ENCODE results near the gene FRA10AC1. TPM values are rescaled to one million over a fixed set of nuclear protein-coding genes. Genes with fewer than 3 reads are reported as not detected.

The FRA10AC1 gene
- total and polyA plus RNA-seq, 8 donors: 1.2 to 42.0 (median 7.7) TPM

DNA sequence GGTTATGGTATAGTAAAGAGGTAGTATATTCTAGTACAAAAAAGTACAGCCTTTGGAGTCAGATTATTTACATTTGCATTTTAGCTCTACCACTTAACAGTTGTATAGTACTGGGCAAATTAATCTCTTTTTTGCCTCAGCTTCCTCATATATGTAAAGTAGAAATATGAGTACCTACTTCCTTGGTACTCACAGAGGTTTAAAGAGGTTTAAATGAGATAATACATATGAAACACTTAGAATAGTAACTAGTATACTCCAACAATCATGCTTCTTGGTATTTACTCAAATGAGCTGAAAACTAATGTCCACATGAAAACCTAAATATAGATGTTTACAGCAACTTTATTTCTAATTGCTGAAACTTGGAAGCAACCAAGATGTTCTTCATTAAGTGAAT is 14.7 kb downstream of the FRA10AC1 start:
- intact Hi-C loops (cut with DNase I; ENCODE audit: low total_unique reads): no loop called here
- Histone ChIP-seq H3K27ac (no peak overlapping the region), H3K4me1 (no peaks in the 10 kb centered on the region), H3K9me3 (no peaks in the 10 kb centered on the region), H3K27me3 (no peaks in the 10 kb centered on the region), H3K36me3 (peaks cover 4 to 67% (median 66%) of the 10 kb centered on the region in 4 donors), H3K4me3 (no peak overlapping the region)
- DNase-seq: no peak
- no peak for TF ChIP-seq POLR2A (IDR thresholded peaks at IDR 0.05)
- TF ChIP-seq CTCF (IDR thresholded peaks at IDR 0.05): no peak
- TF ChIP-seq POLR2AphosphoS5 (IDR thresholded peaks at IDR 0.05): no peak
- TF ChIP-seq EP300 (IDR thresholded peaks at IDR 0.05): no peak

DNA sequence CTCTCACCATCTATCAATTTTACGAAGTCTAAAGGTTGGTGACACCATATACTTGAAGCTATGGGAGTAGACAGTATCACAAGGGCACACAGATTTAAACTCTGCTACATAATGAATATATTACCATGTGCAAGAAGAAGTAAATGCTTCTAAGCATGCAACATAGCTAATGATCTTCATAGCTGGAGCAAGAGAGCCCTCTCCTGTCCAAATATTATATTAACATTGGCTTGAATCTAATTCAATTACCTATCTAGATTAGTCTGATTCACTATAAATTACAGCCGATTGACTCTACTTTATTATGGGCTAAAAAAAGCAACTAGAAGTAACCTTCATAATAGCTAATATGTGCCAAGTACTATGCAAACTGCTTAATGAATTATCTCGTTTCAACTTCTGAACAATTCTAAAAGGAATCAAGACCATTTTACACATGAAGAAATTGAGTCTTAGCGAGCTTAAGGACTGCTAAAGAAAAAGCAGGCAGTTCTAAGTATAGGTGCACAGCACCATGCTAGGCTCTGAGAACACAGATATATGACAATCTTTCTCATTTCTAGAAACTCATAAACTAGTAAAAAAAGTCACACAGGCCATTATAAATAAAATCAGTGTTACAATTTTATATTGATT is 21.9 kb downstream of the FRA10AC1 start:
- TF ChIP-seq EP300 (IDR thresholded peaks at IDR 0.05): no peak
- no peak for TF ChIP-seq POLR2AphosphoS5 (IDR thresholded peaks at IDR 0.05)
- no peak for TF ChIP-seq POLR2A (IDR thresholded peaks at IDR 0.05)
- TF ChIP-seq CTCF (IDR thresholded peaks at IDR 0.05): peak in 2 of 7 experiments; percentile 32 to 33
- Histone ChIP-seq H3K36me3 (peaks cover 4 to 87% (median 76%) of the 10 kb centered on the region in 4 donors), H3K4me1 (no peaks in the 10 kb centered on the region), H3K27ac (no peak overlapping the region), H3K27me3 (no peaks in the 10 kb centered on the region), H3K4me3 (no peak overlapping the region), H3K9me3 (no peaks in the 10 kb centered on the region)
- DNase-seq: peak in 1 of 2 donors; percentile 71
- intact Hi-C loops (cut with DNase I; ENCODE audit: low total_unique reads): no loop called here
- WGBS, 5 donors: 52 to 62% (median 58%) methylated on average over 4 of the region's 4 CpGs

GRCh38 chr10:93678805-93679587 is 23.4 kb downstream of the FRA10AC1 start:
- peaks cover 0 to 93% (median 80%) of the 10 kb centered on the region in 4 donors for H3K36me3 ChIP-seq

More at GRCh38 chr10:93678805-93679587, 23.4 kb downstream of the FRA10AC1 start:
- Histone ChIP-seq H3K4me3 (no peak overlapping the region), H3K27ac (no peak overlapping the region), H3K9me3 (no peaks in the 10 kb centered on the region), H3K27me3 (no peaks in the 10 kb centered on the region), H3K4me1 (no peaks in the 10 kb centered on the region)
- intact Hi-C loops (cut with DNase I; ENCODE audit: low total_unique reads): loop anchor here (5.0 kb wide), 1 partner anchor 122 kb away; no protein-coding TSS in a partner anchor
- no peak for DNase-seq
- 86 to 91% (median 87%) methylated on average over 3 of the region's 3 CpGs for WGBS, 5 donors
- TF ChIP-seq CTCF (IDR thresholded peaks at IDR 0.05) (no peak), POLR2A (IDR thresholded peaks at IDR 0.05) (no peak), EP300 (IDR thresholded peaks at IDR 0.05) (no peak), POLR2AphosphoS5 (IDR thresholded peaks at IDR 0.05) (no peak)

Data from stomach (tissue), 9 donors.